MCF 10A (cell line): ENCODE results near the gene KCNMA1. TPM values are rescaled to one million over a fixed set of nuclear protein-coding genes. Genes with fewer than 3 reads are reported as not detected.

Source experiments
- BruUV-seq: library from RNA; stranded (reverse); fragments of 400-500 nt; replicated peaks from 2 replicates; lab custom pipeline; 2021; lab: Mats Ljungman, UMichigan
- CTCF ChIA-PET: fragments of 300-600 bp; sonication (Branson Sonifier 250); formaldehyde crosslinking; extraction: SDS; loops from one replicate; lab custom pipeline; 2021; ENCODE audit warnings: antibody characterized with exemption, inconsistent platforms; lab: Yijun Ruan, JAX
- POLR2A ChIA-PET: fragments of 300-600, 350-650 bp; sonication (Branson Sonifier 250); formaldehyde crosslinking; extraction: SDS; loops from one replicate; lab custom pipeline; 2020; ENCODE audit warnings: antibody characterized with exemption, inconsistent platforms; lab: Yijun Ruan, JAX
- DNase-seq: peaks from one replicate; pipeline ENCODE4 v3.0.0-alpha.2; 2018; ENCODE audit not compliant: unreplicated experiment
- H3K27ac Mint-ChIP-seq: one replicate; pipeline ENCODE4 v1.8.0; 2022; ENCODE audit warnings: mild to moderate bottlenecking, low read depth, mixed read lengths; ENCODE audit not compliant: unreplicated experiment
- H3K27me3 Mint-ChIP-seq: one replicate; pipeline ENCODE4 v1.8.0; 2022; ENCODE audit warnings: mixed read lengths; ENCODE audit not compliant: insufficient read depth, unreplicated experiment
- H3K36me3 Mint-ChIP-seq: one replicate; pipeline ENCODE4 v1.8.0; 2022; ENCODE audit warnings: mild to moderate bottlenecking, moderate library complexity, mixed read lengths; ENCODE audit not compliant: insufficient read depth, unreplicated experiment
- H3K4me1 Mint-ChIP-seq: one replicate; pipeline ENCODE4 v1.8.0; 2022; ENCODE audit warnings: mixed read lengths; ENCODE audit not compliant: insufficient read depth, unreplicated experiment
- H3K4me3 Mint-ChIP-seq: one replicate; pipeline ENCODE4 v1.8.0; 2022; ENCODE audit warnings: mild to moderate bottlenecking, moderate library complexity, mixed read lengths; ENCODE audit not compliant: unreplicated experiment
- H3K9me3 Mint-ChIP-seq: one replicate; pipeline ENCODE4 v1.8.0; 2022; ENCODE audit warnings: mixed read lengths; ENCODE audit not compliant: unreplicated experiment
- intact Hi-C: fragments of 100-400 bp; cut with micrococcal nuclease; formaldehyde crosslinking; loops from 2 replicates; pipeline ENCODE4 v1.14.1; 2022
- total RNA-seq: library from RNA; stranded (reverse); gene quantifications from 2 replicates; pipeline ENCODE4 v1.2.3, GENCODE V29; 2022
- TF ChIP-seq, protein P1 (sequence below): fragments of 200-600 bp; IDR thresholded peaks from one replicate; pipeline ENCODE4 v1.8.0; 2022; ENCODE audit warnings: antibody characterized with exemption, mild to moderate bottlenecking; ENCODE audit not compliant: unreplicated experiment

The KCNMA1 gene
- total RNA-seq, 1 experiment from 2014 or later = 7.5 TPM

- Mint-ChIP-seq H3K4me1 (peaks cover 9% of the 10 kb centered on the region), H3K27me3 (no peaks in the 10 kb centered on the region), H3K9me3 (peaks cover 6% of the 10 kb centered on the region), H3K27ac (no peak overlapping the region), H3K4me3 (no peak overlapping the region), H3K36me3 (no peaks in the 10 kb centered on the region)
- no peak for DNase-seq
- ChIA-PET POLR2A (no interaction called here), CTCF (interaction anchor here (1.3 kb wide), 1 partner anchor 20 kb away, joined by 3 read pairs; no protein-coding TSS in a partner anchor)
- TF ChIP-seq, protein P1, sequence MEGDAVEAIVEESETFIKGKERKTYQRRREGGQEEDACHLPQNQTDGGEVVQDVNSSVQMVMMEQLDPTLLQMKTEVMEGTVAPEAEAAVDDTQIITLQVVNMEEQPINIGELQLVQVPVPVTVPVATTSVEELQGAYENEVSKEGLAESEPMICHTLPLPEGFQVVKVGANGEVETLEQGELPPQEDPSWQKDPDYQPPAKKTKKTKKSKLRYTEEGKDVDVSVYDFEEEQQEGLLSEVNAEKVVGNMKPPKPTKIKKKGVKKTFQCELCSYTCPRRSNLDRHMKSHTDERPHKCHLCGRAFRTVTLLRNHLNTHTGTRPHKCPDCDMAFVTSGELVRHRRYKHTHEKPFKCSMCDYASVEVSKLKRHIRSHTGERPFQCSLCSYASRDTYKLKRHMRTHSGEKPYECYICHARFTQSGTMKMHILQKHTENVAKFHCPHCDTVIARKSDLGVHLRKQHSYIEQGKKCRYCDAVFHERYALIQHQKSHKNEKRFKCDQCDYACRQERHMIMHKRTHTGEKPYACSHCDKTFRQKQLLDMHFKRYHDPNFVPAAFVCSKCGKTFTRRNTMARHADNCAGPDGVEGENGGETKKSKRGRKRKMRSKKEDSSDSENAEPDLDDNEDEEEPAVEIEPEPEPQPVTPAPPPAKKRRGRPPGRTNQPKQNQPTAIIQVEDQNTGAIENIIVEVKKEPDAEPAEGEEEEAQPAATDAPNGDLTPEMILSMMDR = no peak
- BruUV-seq = no TSS peak
- intact Hi-C loops = no loop called here
Observed at GRCh38 chr10:77228559-77228958, 409.0 kb downstream of the KCNMA1 start.

DNA sequence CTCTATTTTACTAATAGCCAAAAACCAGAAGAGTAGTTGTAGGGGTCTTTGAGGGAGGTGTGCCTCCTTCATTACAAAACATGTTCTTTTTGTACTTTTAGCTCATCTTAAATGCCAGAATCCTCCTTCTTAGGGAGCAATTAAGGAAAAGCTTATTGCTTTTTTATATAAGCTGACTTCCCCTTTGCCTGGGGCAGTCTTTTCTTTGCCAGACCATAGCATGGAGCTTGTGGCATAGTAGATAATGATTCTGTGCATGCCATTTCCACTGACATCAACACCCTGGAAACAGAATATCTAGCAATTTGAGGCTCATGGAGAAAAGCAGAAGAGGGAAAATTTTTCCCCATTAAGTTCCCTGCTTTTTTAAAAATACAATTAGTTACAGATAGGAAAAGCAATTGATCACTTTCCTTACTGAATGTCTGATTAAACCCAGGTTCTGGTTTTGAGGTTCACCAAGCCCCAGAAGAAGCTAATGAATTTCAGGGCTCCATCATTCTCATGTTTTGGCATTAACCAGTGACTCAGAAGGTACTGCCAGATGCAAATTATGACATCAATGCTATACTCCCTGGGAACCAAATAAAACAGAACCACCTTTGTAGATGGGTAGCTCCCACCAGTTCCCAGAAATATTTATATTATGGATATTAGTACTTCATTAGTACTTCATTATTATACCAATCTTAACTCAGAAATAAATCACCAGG is 410.6 kb downstream of the KCNMA1 start:
- H3K4me3 Mint-ChIP-seq = no peak overlapping the region
- H3K27ac Mint-ChIP-seq = no peak overlapping the region
- CTCF ChIA-PET = interaction anchor here (0.7 kb wide), 1 partner anchor 496 kb away, joined by 4 read pairs; no protein-coding TSS in a partner anchor
- POLR2A ChIA-PET = no interaction called here
- H3K36me3 Mint-ChIP-seq = no peaks in the 10 kb centered on the region
- H3K4me1 Mint-ChIP-seq = peaks cover 9% of the 10 kb centered on the region
- no TSS peak for BruUV-seq
- no peak for DNase-seq
- H3K27me3 Mint-ChIP-seq = no peaks in the 10 kb centered on the region
- intact Hi-C loops = no loop called here
- H3K9me3 Mint-ChIP-seq = no peaks in the 10 kb centered on the region
- TF ChIP-seq, protein P1 = no peak

- H3K9me3 Mint-ChIP-seq = no peaks in the 10 kb centered on the region
- intact Hi-C loops = no loop called here
- peaks cover 9% of the 10 kb centered on the region for H3K4me1 Mint-ChIP-seq
- TF ChIP-seq, protein P1 = no peak
- H3K27ac Mint-ChIP-seq = no peak overlapping the region
- no peak for DNase-seq
- CTCF ChIA-PET = no interaction called here
- H3K36me3 Mint-ChIP-seq = no peaks in the 10 kb centered on the region
- H3K27me3 Mint-ChIP-seq = no peaks in the 10 kb centered on the region
- POLR2A ChIA-PET = no interaction called here
- no peak overlapping the region for H3K4me3 Mint-ChIP-seq
- no TSS peak for BruUV-seq
Observed at GRCh38 chr10:77226452-77226851, 411.2 kb downstream of the KCNMA1 start.

- Mint-ChIP-seq H3K4me1 (peaks cover 9% of the 10 kb centered on the region), H3K27ac (no peak overlapping the region), H3K9me3 (no peaks in the 10 kb centered on the region), H3K27me3 (no peaks in the 10 kb centered on the region), H3K4me3 (no peak overlapping the region), H3K36me3 (no peaks in the 10 kb centered on the region)
- ChIA-PET POLR2A (no interaction called here), CTCF (no interaction called here)
- TF ChIP-seq, protein P1 = no peak
- intact Hi-C loops = no loop called here
- DNase-seq = no peak
- no TSS peak for BruUV-seq
Observed at GRCh38 chr10:77226020-77226419, 411.6 kb downstream of the KCNMA1 start.
